ENCODE data around the gene FRYL.

- peak; percentile 7 to 49 (median 26) for TF ChIP-seq POLR2A (IDR thresholded peaks at IDR 0.05)
- TF ChIP-seq CTCF (IDR thresholded peaks at IDR 0.05): peak in 1 of 7 experiments; percentile 18
Observed at GRCh38 chr4:48779095-48779997, 733 bp downstream of the FRYL start.
